HG03575 (cell line): Measurements from ENCODE around the gene RNF10.

Source experiments
- ATAC-seq: cut with Tn5 transposase; IDR thresholded peaks from one replicate; pipeline ENCODE4 v1.9.1; 2021; ENCODE audit not compliant: unreplicated experiment, insufficient number of reproducible peaks, low FRiP score; ENCODE audit errors: extremely low read depth

RNF10 gene

GRCh38 chr12:120563495-120563894 is 29.3 kb downstream of the RNF10 start:
- ATAC-seq, result no peak

- ATAC-seq, result no peak
These were observed 37.1 kb downstream of the RNF10 start for GRCh38 chr12:120571299-120571698.

GRCh38 chr12:120573560-120573959 is 39.4 kb downstream of the RNF10 start:
- ATAC-seq, result no peak

- no peak for ATAC-seq
These were observed 40.0 kb downstream of the RNF10 start for GRCh38 chr12:120574106-120574505.

- no peak for ATAC-seq
These were observed 45.0 kb downstream of the RNF10 start for GRCh38 chr12:120579179-120579578.

GRCh38 chr12:120580787-120581723 is 46.9 kb downstream of the RNF10 start, which contains the start of gene POP5:
POP5 (minus strand) TSS chr12:120581402; CDS start chr12:120581362, 40 bp downstream.
- peak; percentile 88 for ATAC-seq

GRCh38 chr12:120581998-120582397 is 47.8 kb downstream of the RNF10 start:
- no peak for ATAC-seq

- ATAC-seq, result no peak
These were observed 49.4 kb downstream of the RNF10 start for GRCh38 chr12:120583478-120584030.

GRCh38 chr12:120584343-120585149 is 50.4 kb downstream of the RNF10 start:
- ATAC-seq, result no peak

GRCh38 chr12:120586206-120586605 is 52.0 kb downstream of the RNF10 start:
- ATAC-seq, result no peak

GRCh38 chr12:120586860-120587259 is 52.7 kb downstream of the RNF10 start:
- no peak for ATAC-seq

- no peak for ATAC-seq
These were observed 54.2 kb downstream of the RNF10 start for GRCh38 chr12:120588371-120588770.

GRCh38 chr12:120588948-120589930 is 55.1 kb downstream of the RNF10 start:
- no peak for ATAC-seq

- ATAC-seq, result no peak
These were observed 56.7 kb downstream of the RNF10 start for GRCh38 chr12:120590741-120591407.

- no peak for ATAC-seq
These were observed 58.2 kb downstream of the RNF10 start for GRCh38 chr12:120592121-120593049.

- ATAC-seq, result no peak
These were observed 62.7 kb downstream of the RNF10 start for GRCh38 chr12:120596901-120597300.

GRCh38 chr12:120597861-120598260 is 63.7 kb downstream of the RNF10 start:
- ATAC-seq, result no peak
